OCI-LY1 (cell line): ENCODE measurements around the gene IDNK.

Experiments
- EZH2 ChIP-seq: fragments of 200-600 bp; sonication (generic), shearing (Covaris generic); IDR thresholded peaks from 2 replicates; pipeline ENCODE4 v1.8.0; 2017; ENCODE audit warnings: borderline replicate concordance, mixed run types, mild to moderate bottlenecking, antibody characterized with exemption, low read length, moderate library complexity, mixed read lengths
- TF ChIP-seq, protein P1 (sequence below): fragments of 200-600 bp; sonication (generic), shearing (Covaris generic); IDR thresholded peaks from 2 replicates; pipeline ENCODE4 v1.5.1; 2017; ENCODE audit warnings: mild to moderate bottlenecking, antibody characterized with exemption, low read length, moderate library complexity, mixed read lengths

GRCh38 chr9:83629433-83630104 is 6.6 kb downstream of the IDNK start:
- TF ChIP-seq EZH2, result no peak
- TF ChIP-seq, protein P1, sequence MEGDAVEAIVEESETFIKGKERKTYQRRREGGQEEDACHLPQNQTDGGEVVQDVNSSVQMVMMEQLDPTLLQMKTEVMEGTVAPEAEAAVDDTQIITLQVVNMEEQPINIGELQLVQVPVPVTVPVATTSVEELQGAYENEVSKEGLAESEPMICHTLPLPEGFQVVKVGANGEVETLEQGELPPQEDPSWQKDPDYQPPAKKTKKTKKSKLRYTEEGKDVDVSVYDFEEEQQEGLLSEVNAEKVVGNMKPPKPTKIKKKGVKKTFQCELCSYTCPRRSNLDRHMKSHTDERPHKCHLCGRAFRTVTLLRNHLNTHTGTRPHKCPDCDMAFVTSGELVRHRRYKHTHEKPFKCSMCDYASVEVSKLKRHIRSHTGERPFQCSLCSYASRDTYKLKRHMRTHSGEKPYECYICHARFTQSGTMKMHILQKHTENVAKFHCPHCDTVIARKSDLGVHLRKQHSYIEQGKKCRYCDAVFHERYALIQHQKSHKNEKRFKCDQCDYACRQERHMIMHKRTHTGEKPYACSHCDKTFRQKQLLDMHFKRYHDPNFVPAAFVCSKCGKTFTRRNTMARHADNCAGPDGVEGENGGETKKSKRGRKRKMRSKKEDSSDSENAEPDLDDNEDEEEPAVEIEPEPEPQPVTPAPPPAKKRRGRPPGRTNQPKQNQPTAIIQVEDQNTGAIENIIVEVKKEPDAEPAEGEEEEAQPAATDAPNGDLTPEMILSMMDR, result no peak
